RCC 7860 (cell line): ENCODE results near the gene CDH11.

Experiments
- DNase-seq: peaks from one replicate; pipeline ENCODE4 v3.0.0-alpha.2; 2015; ENCODE audit warnings: low spot score
- FAIRE-seq: peaks from 2 replicates; lab custom pipeline; 2012; peaks lifted over from hg19 to GRCh38; lab: Jason Lieb, UNC

Gene CDH11

DNA sequence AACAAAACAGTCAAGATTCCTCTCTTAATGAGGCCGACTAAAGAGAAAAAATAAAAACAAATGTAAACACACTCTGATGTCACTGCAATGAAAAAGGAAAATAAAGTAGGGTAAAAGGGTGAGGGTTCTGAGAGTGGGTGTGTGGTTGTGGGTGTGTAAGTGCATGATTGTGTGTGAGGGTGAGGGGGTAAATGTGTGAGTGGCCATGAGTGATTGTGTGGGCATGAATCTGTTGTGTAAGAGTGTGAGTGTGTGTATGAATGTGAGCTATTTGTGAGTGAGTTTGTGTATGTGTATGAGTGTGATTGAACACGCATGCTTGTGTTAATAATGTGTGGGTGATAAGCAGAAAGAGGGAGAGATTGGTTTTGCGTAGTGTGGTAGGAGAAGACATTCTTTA lies 132.8 kb downstream of the CDH11 start:
- FAIRE-seq (no peak), DNase-seq (no peak)

DNA sequence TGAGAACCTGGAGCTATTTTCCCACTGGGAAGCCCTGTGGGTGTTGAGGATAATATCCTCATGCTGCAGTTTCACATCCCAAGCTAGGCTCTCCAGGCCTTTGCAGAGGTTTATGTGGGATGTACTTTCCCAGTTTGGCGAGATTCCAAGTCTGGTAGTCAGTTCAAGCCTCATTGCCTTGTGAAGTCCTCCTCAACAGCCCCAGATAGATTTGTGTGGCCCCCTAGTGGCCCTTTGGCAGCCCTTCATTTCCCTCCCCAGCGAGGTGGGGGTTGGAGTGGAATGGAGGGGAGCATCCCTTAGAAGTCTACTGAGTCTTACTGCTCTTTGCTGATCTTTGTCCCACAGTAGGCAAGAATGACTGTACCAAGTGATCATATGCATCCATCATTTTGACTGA lies 137.9 kb downstream of the CDH11 start:
- DNase-seq (peak; percentile 64), FAIRE-seq (no peak)

DNA sequence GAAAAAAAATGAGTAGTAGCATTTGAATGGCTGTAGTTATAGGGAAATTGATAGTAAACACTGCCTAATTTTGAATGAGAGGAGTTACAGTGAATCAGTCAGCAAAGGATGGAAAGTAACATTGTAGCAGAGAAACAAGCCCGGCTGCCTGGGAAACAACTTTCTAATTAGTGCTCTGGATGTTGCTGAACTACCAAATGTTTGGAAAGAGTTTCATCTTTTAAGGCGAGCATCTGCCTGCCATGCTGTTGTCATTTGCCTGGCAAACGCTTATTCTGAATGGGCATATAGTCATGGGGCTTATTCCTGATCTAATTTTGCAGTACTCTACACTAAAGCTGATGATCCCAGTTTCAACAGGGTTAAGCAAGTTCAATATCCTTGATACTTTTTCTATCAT lies 138.6 kb downstream of the CDH11 start:
- FAIRE-seq (no peak), DNase-seq (no peak)

DNA sequence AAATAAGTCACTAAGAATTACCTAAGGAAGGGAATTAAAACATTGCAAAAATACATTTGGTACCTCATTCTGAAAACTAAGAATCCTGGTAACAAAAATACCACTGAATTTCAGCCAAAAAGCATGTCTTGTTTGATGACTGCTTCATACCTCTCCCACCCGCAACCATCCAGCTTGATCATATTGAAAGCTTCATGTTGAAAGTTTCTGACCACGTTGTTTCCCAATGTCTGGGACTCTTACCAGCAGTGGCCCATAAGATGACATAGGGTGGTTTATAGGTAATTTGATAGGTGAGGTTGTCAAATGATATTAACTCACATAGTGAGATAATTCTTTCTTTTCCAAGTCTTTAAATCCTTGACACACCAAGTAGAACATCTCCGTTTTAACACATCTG lies 139.3 kb downstream of the CDH11 start:
- DNase-seq (no peak), FAIRE-seq (no peak)

DNA sequence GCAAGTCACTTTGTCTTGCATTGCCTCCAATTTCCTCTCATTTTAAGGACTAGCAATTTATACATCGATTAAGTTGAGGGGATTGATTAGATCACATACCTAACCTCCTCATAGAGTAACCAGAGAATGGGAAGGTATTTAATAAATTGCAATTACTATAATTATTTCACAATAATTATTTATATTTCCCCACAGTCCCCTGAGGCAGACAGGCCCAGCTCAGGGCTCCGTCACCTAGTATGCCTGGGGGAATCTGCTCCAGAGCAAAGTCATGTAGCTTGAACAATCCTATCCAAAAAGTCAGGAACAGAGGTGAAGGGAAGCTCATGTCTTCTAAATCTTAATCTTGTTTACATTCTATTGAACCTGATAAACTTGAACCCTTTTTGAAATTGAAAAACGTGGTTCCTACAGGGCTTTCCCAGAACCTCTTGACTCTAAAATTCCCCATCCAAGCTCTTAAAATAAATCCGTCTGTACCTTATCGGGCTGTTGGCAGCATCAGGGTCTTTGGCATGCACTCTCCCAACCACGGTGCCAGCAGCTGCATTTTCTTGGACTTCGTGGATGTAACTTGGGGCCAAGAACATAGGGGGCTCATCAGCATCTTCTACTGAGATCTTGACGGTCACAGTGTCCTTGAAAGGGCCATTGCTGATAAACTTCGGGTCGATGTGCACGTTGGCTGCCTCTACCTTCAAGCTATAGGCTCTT lies 140.1 kb downstream of the CDH11 start:
- FAIRE-seq: no peak
- no peak for DNase-seq

DNA sequence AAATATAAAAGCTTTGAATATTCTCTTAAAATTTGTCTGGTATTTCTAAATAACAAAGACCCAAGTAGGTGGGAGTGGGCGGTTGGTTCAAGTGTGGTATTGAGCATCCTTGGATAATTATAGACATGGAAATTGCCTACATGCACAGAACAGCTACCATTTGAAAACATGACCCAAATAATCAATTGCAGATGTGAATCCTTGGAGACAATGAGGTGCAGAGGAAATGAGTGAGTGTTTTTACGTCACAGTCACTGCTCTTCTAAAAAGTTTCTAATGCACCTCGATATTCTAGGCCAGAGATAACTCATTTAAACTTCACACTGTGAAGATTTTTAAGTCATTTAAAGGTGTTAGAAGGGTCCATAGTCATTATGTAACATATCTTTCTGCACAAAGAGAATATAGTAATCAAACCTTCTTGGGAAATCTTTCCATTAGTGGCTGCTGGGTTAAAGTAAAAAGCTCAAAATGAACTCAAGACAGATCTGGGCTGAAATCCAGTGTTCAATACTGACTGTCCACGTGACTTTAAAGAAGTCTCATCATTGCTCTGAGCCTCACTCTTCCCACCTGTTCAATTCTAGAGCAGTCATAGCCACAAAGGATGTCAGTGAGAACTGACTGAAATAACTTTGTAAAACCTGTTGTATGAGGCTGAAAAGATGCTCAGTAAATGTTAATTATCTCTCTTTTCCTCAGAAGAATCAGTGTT lies 144.5 kb downstream of the CDH11 start:
- FAIRE-seq: no peak
- no peak for DNase-seq

DNA sequence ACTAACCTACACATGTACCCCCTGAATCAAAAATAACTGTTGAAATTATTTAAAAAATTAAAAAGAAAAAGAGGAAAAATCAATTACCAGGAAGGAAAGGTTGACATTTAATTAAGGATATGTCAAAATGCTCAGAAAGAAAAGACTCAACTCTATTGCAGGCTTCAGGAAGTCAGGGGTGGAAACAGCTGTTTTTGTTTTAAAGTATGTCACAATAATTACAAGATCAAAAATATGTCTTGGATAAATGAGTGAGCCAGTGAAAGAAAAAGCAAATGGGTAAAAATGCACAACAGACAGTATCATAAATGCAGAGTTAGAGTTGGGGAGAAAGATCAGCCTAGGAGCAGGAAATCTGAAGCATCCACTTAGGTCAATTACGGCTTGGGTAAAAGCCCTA lies 146.0 kb downstream of the CDH11 start:
- FAIRE-seq (no peak), DNase-seq (no peak)

DNA sequence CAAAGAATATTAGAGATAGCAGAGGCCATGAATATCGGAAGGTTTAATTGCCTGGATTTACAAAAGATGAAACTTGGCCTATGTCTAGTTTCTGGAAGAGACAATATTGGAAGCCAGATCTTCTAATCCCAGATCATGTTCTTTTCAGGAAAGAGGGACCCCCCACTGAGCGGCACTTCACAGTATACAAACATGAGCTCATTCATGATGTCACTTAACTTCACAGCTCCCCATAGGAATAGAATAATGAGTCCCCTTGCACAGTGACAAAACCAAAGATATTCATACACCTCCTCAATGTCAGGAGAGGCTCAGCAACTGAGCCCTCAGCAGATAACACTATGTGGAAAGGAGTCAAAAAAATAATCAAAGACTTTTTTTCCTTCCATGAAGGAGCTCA lies 147.5 kb downstream of the CDH11 start:
- FAIRE-seq: no peak
- no peak for DNase-seq

DNA sequence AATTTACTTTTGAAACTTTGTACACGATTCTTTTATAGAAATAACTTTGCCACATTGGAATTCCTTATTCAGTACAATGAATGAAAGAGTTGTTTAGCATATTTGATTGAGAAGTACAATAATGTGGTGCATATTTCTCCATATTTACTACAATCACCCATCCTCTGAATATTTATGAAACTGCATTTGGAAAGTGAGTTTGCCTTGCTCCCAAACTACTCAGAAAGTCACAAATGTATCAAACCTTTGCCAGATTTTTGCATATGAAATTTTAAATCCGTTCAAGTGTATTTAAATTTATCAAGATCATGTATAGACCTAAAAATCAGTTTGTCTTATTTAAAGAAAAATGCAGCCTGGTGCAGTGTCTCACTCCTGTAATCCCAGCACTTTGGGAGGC lies 148.7 kb downstream of the CDH11 start:
- DNase-seq (no peak), FAIRE-seq (no peak)

GRCh38 chr16:64971171-64971570 lies 150.7 kb downstream of the CDH11 start:
- DNase-seq: no peak
- no peak for FAIRE-seq

DNA sequence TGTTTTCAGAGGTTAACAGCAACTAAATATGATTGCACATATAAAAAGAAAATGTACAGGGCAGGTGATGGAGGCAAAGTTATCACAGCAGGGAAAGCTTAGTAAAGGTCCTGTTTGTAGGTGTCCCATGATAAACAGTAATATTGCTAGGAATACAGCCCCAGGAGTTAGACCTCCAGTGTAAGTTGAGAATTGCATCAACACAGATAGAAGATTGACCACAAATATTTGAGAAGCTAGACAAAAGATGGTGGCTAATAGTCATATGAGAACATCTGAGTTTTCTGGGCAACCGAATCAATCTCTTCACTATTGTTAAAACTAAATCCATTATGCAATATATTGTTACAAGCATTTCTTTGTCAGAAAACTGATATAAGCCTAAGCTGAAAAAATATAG lies 152.6 kb downstream of the CDH11 start:
- FAIRE-seq: no peak
- DNase-seq: no peak

DNA sequence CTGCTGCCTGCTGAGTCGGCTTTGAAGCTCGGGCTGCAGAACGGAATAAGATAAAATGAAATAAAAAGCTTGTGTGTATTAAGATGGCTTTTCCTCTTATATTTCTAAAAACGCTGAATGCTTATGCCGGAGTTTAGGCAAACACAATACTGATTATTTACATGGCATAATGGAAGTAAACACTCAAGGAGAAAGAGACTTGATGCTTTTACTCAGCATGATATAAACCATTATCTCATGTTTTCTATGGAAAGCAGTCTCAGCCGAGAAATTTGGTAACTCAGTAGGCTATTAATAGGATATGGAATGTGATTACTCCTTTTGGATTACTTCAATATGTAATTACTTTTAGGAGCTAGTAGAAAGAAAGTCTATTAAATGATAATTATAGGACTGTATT lies 153.3 kb downstream of the CDH11 start:
- no peak for DNase-seq
- no peak for FAIRE-seq

DNA sequence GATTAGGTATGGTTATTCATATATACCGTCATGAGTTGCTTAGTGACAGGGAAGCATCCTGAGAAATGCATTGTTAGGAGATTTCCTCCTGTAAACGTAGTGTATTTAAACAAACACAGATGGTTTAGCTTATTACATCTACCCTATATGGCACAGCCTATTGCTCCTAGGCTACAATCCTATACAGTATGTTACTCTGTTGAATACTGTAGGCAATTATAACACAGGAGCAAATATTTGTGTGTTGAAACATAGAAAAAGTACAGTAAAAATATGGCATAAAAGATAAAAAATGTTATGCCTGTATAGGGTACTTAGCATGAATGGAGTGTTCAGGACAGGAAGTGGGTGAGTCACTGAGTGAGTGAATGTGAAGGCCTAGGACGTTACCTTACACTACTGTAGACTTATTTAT lies 157.7 kb downstream of the CDH11 start:
- FAIRE-seq: no peak
- DNase-seq: no peak

GRCh38 chr16:64962786-64963185 lies 159.1 kb downstream of the CDH11 start:
- DNase-seq: no peak

GRCh38 chr16:64957246-64957645 lies 164.6 kb downstream of the CDH11 start:
- DNase-seq: no peak
- FAIRE-seq: no peak

More at GRCh38 chr16:64962786-64963185, 159.1 kb downstream of the CDH11 start:
- FAIRE-seq: no peak

DNA sequence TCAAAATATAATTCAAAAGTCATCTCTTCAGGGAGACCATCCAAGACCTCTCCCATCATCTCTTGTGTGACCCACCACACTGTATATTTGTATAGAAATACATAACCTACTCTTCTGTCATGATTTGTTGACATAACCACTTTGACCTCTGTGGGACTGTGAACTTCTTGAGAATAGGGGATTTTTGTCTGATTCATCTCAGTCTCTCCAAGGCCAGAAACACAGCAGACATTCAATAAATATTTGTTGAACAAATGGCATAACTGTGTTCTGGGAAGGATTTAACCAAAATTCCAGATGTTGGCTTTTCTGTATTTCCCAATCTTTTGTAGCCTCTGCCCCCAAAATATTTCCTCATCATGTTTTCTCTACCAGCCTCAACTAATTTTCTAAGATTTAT lies 169.7 kb downstream of the CDH11 start:
- DNase-seq (no peak), FAIRE-seq (no peak)

- no peak for FAIRE-seq
These were observed 170.7 kb downstream of the CDH11 start for GRCh38 chr16:64951193-64951592.

DNA sequence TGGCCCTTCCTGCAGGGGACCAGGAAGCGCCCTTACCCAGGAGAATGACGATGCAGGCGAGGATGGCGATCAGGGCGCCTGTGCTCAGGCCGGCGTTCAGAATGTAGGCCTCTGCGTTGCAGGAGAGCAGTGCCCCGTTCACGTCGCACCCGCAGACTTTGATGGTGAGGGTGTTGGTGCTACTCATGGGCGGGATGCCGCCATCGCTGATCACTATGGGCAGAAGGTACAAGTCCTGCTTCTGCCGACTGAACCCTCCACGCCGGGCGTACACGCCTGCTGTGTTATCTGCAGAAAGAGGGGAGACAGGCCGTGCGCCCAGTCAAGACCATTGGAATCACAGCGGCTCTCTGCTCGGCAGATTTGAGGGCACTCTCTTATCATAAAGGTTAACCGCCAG lies 171.1 kb downstream of the CDH11 start:
- FAIRE-seq: no peak

More at GRCh38 chr16:64951193-64951592, 170.7 kb downstream of the CDH11 start:
- no peak for DNase-seq

GRCh38 chr16:64950262-64950661 lies 171.6 kb downstream of the CDH11 start:
- no peak for FAIRE-seq
- DNase-seq: no peak

More for the DNA sequence above, 171.1 kb downstream of the CDH11 start:
- DNase-seq: no peak

- DNase-seq (no peak), FAIRE-seq (no peak)
These were observed 173.8 kb downstream of the CDH11 start for GRCh38 chr16:64948056-64948455.

DNA sequence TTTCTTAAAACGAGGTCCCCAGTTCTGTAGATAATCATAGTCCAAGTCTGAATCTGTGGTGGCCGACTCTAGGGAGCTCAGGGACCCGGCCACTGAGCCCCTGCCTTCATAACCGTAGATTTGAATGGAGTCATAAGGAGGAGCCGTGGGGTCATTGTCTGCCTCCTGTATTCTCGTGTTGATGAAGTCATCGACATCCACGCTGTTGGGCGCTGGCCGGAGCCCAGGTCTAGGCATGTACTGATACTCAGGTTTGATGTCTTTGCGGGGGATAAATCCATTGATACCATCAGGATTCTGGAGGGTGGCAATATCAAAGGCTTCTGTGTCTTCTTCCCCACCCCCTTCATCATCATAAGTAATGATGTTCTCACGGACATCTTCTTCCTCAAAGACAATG lies 174.2 kb downstream of the CDH11 start:
- DNase-seq: no peak
- no peak for FAIRE-seq

DNA sequence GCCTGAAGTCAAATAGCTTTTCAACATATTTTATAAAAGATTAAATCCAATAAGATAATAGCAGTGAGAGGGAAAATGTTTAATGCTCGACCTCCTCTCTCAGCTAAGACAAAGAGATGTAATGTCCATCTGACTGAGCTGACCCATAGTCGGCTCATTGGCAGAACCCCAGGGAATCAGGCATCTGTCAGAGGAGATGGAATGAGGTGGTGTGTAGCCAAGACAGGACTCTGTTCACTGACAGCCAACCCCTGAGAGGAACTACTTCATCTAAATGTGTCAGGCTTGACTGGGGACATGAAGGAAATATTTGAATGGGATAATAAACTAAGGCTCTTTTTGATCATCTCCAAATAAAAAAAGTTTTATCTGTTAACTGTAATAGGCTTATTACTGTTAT lies 188.0 kb downstream of the CDH11 start:
- DNase-seq: no peak
- FAIRE-seq: no peak

GRCh38 chr16:64926476-64926875 lies 195.4 kb downstream of the CDH11 start:
- FAIRE-seq: no peak
- DNase-seq: no peak
